Astrocyte of the cerebellum (primary cell): ENCODE measurements around the gene OVCH2.
"Not testable (repeated sequence)": the region's sequence is repeated elsewhere in the genome, so short reads cannot be mapped to it uniquely, and the experiment has no call there.

Experiments used
- DNase-seq: peaks from one replicate; pipeline ENCODE4 v3.0.0-alpha.2; 2011; ENCODE audit warnings: low read depth
- H3K4me3 ChIP-seq: 2 replicates; pipeline ENCODE4 v1.5.1; 2011; ENCODE audit warnings: mild to moderate bottlenecking, low read depth, low read length, moderate library complexity
- CTCF ChIP-seq: IDR thresholded peaks from 2 replicates; pipeline ENCODE4 v1.5.1; 2012; ENCODE audit warnings: low read length, low read depth, moderate library complexity, mild to moderate bottlenecking; ENCODE audit errors: missing control alignments
- in situ Hi-C: cut with HindIII; loops from 2 replicates; pipeline ENCODE4 v1.10.0; 2017; ENCODE audit warnings: low sequenced_read_pairs

OVCH2 gene

GRCh38 chr11:7706377-7706776 is at the start of gene OVCH2:
TSS of gene OVCH2 (minus strand) at chr11:7706477. CDS start at chr11:7706394, 83 bp downstream.
- TF ChIP-seq CTCF: no peak
- no peak within 1 kb of the TSS for H3K4me3 ChIP-seq
- in situ Hi-C loops: no loop called here
- no peak for DNase-seq

GRCh38 chr11:7749456-7749855 is 43.2 kb upstream of the OVCH2 start:
- in situ Hi-C loops: no loop called here
- no peak overlapping the region for H3K4me3 ChIP-seq
- TF ChIP-seq CTCF: no peak
- DNase-seq: no peak

GRCh38 chr11:7734767-7735166 is 28.5 kb upstream of the OVCH2 start:
- in situ Hi-C loops, H3K4me3 ChIP-seq, DNase-seq: not testable (repeated sequence)

GRCh38 chr11:7714786-7715185 is 8.5 kb upstream of the OVCH2 start:
- no peak for DNase-seq
- H3K4me3 ChIP-seq: no peak overlapping the region
- in situ Hi-C loops: no loop called here
- TF ChIP-seq CTCF: no peak

- in situ Hi-C loops: no loop called here
- TF ChIP-seq CTCF: no peak
- no peak for DNase-seq
- H3K4me3 ChIP-seq: no peak overlapping the region
These were observed 2.5 kb downstream of the OVCH2 start for GRCh38 chr11:7703740-7704139.

- in situ Hi-C loops: no loop called here
- no peak for TF ChIP-seq CTCF
- DNase-seq: no peak
These were observed 9.9 kb downstream of the OVCH2 start for GRCh38 chr11:7696424-7696823.

GRCh38 chr11:7694235-7694634 is 12.0 kb downstream of the OVCH2 start:
- in situ Hi-C loops: no loop called here

More at GRCh38 chr11:7696424-7696823, 9.9 kb downstream of the OVCH2 start:
- no peak overlapping the region for H3K4me3 ChIP-seq

More at GRCh38 chr11:7694235-7694634, 12.0 kb downstream of the OVCH2 start:
- H3K4me3 ChIP-seq: no peak overlapping the region
- no peak for TF ChIP-seq CTCF
- no peak for DNase-seq
